Liver (tissue), 3 donors: ENCODE measurements around the gene EEF1A1.

ENCODE experiments used
- FOXA1 ChIP-seq: IDR thresholded peaks from 2 replicates; pipeline ENCODE4 v1.6.1; 2016; ENCODE audit warnings: antibody characterized with exemption
- JUND ChIP-seq, 2 donors: IDR thresholded peaks; 2 replicates each; pipeline ENCODE4 v1.6.1; 2016; ENCODE audit warnings: antibody characterized with exemption in 2 of 2
- MAX ChIP-seq: IDR thresholded peaks from 2 replicates; pipeline ENCODE4 v1.6.1; 2016; ENCODE audit warnings: antibody characterized with exemption
- RXRA ChIP-seq, 2 donors: IDR thresholded peaks; 2 replicates each; pipeline ENCODE4 v1.6.1; 2017 to 2018; ENCODE audit warnings: antibody characterized with exemption in 2 of 2, mild to moderate bottlenecking in 1 of 2
- SP1 ChIP-seq: IDR thresholded peaks from 2 replicates; pipeline ENCODE4 v1.6.1; 2018; ENCODE audit warnings: antibody characterized with exemption, mild to moderate bottlenecking
- TAF1 ChIP-seq: conservative IDR thresholded peaks from 2 replicates; pipeline ENCODE4 v1.6.1; 2016; ENCODE audit warnings: antibody characterized with exemption, mild to moderate bottlenecking
- YY1 ChIP-seq: IDR thresholded peaks from 2 replicates; pipeline ENCODE4 v1.6.1; 2016; ENCODE audit warnings: antibody characterized with exemption, mild to moderate bottlenecking
- TF ChIP-seq, protein P1 (sequence below): fragments of 150-350 bp; IDR thresholded peaks from 2 replicates; pipeline ENCODE4 v1.5.1; 2017; ENCODE audit warnings: improper control_type of control experiment, low read depth, low read length; ENCODE audit not compliant: missing input control
- TF ChIP-seq, protein P2 (sequence below): IDR thresholded peaks from 2 replicates; pipeline ENCODE4 v1.6.1; 2016; ENCODE audit warnings: antibody characterized with exemption
- donor health status: healthy.
- donor health status: healthy.

GRCh38 chr6:73542891-73543290, 22.1 kb upstream of the EEF1A1 start:
- TF ChIP-seq, protein P1, sequence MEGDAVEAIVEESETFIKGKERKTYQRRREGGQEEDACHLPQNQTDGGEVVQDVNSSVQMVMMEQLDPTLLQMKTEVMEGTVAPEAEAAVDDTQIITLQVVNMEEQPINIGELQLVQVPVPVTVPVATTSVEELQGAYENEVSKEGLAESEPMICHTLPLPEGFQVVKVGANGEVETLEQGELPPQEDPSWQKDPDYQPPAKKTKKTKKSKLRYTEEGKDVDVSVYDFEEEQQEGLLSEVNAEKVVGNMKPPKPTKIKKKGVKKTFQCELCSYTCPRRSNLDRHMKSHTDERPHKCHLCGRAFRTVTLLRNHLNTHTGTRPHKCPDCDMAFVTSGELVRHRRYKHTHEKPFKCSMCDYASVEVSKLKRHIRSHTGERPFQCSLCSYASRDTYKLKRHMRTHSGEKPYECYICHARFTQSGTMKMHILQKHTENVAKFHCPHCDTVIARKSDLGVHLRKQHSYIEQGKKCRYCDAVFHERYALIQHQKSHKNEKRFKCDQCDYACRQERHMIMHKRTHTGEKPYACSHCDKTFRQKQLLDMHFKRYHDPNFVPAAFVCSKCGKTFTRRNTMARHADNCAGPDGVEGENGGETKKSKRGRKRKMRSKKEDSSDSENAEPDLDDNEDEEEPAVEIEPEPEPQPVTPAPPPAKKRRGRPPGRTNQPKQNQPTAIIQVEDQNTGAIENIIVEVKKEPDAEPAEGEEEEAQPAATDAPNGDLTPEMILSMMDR = no peak
- TF ChIP-seq MAX (no peak), YY1 (no peak), TAF1 (no peak), JUND (IDR thresholded peaks at IDR 0.05) (no peak), RXRA (IDR thresholded peaks at IDR 0.05) (no peak), SP1 (no peak), FOXA1 (no peak)
- TF ChIP-seq, protein P2, sequence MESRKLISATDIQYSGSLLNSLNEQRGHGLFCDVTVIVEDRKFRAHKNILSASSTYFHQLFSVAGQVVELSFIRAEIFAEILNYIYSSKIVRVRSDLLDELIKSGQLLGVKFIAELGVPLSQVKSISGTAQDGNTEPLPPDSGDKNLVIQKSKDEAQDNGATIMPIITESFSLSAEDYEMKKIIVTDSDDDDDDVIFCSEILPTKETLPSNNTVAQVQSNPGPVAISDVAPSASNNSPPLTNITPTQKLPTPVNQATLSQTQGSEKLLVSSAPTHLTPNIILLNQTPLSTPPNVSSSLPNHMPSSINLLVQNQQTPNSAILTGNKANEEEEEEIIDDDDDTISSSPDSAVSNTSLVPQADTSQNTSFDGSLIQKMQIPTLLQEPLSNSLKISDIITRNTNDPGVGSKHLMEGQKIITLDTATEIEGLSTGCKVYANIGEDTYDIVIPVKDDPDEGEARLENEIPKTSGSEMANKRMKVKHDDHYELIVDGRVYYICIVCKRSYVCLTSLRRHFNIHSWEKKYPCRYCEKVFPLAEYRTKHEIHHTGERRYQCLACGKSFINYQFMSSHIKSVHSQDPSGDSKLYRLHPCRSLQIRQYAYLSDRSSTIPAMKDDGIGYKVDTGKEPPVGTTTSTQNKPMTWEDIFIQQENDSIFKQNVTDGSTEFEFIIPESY = no peak
